Occipital lobe (tissue), 2 donors: ENCODE measurements around the gene TIAM1. TPM values are rescaled to one million over a fixed set of nuclear protein-coding genes. Genes with fewer than 3 reads are reported as not detected.
A peak's percentile ranks its signal among the peaks of the same experiment; 100 is the strongest.

Source experiments
- DNase-seq: peaks from one replicate; lab custom pipeline; 2025; lab: John Stamatoyannopoulos, UW
- total RNA-seq: library from RNA; depleted of rRNA; stranded (reverse); fragments of >200 nt; gene quantifications from one replicate; pipeline ENCODE4 v1.2.3, GENCODE V29; 2014

Gene TIAM1
- total RNA-seq, 1 donor from 2014 or later: 54.1 TPM

DNA sequence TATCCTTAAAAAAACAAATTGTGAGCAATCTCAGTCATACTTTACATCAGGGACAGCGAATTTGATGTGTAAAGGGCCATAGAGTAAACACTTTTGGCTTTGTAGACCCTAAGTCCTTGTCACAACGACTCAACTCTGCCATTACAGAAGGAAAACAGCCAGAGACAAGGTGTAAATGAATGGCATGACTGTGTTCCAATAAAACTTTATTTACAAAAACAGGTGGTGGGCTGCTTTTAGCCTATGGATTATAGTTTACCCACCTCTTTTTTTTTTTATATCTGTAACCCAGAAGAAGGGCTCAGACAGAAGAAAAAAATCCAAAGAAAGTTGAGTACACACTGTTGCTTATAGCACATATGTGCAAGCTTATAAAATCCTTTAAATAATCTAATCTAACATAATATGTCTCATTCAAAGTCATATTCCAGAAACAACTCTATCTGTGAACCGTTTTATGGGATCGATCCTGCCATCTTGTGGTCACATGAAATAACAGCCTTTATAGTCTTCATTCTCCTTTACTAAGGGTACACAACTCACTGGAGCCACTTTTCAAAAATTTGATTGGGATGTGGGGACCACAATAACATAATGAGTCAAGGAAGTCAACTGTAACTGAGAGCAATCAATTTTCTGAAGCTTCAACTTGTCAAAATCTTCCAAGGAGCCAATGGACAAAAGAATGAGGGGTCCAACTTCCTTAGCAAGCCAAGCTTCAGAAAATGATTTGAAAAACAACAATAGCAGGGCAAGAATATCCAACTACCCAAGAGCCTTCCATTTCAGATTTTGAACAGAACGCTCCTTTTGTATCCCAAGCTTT, 163.6 kb downstream of the TIAM1 start:
- no peak for DNase-seq

- no peak for DNase-seq
Observed at GRCh38 chr21:31176725-31177124, 167.3 kb downstream of the TIAM1 start.

DNA sequence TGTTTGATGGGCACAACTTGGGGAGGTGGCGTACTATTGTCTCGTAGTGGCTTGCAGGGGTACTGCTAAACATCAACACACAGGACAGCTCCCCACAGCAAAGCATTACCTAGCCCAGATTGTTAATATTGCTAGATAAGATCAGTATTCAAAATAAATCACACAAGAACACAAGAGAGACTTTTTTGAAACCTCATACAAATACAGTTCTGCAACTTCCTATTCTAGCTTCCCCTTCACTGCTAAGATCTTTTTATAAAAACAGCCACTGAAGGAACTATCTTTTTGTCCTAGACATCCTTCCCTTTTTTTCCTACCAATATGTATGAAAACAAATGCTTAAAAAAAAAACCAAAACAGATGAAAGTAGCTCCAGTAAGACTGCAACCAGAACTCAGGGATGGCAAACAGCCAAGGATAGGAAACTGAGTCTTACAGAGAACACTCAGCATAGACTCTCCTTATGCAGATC, 167.9 kb downstream of the TIAM1 start:
- no peak for DNase-seq

DNA sequence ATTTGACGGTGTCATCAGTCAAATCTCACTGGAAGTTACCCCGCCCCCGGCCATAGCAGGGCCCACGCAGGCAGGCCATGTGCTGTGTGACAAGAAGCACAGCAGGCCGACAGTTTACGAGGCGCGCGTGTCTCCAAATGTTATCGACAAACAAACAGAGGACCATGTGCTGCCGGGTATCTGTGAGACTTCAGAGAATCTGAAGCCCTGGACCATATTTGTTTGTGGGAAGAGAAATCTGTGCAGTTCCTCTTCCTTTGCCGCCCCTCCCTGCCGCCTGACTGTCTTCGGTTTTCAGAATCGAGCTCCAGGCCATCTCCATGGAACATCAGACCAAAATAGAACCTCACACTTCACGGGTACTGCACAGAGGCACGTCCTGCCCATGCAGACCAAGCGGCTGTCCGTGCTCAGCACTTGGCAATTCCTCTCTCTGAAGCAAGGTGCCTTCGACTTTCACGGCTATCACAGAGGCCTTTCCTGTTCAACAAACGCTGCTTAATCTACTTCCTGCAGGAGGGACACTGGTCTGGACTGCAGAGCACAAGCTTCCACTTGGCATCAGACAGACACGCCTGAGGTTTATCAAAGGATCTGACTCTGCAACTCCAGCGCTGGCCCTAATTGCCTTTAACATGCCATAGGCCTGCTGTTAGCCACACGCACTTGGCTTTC, 170.0 kb downstream of the TIAM1 start:
- DNase-seq: peak; percentile 53

- no peak for DNase-seq
Observed at GRCh38 chr21:31172328-31172727, 171.7 kb downstream of the TIAM1 start.

DNA sequence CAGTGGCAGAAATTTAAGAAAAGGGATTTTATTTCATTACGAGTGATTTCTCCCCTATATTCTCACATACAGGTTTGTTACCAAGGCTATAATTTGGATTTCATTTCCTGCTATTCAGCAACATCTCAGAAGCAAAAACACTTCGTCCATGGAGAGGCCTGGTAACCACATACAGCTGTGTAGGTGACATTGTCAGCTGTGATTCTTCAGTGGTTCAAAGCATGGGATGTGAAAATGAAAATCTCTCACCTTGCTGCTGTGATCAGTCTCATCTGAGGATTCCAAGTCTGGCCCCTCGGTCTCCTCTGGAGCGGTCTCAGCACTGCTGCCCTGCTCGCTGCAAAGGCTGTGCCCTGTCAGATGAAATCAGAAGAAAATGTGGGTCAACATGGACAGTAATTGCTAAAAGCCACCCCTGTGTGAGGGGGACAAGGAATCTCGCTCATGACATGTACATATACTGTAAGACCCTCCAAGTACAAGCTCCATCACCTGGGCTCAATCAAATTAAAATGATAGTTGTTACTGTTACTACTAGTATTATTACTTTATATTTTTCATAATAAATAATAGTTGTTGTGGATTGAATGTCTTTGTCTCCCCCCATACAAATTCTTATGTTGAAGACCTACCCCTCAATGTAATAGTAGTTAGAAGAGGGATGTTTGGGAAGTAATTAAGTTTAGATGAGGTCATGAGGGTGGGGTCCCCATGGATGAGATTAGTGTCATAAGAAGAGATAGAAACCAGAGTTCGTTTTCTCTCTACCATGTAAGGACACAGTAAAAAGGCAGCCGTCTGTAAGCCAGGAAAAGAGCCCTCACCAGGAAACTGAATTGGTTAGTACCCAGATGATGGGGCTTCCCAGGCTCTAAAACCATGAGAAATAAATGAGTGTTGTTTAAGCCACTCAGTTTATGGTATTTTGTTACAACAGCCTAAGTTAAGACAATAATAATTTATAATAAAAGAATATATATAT, 179.1 kb downstream of the TIAM1 start:
- no peak for DNase-seq

DNA sequence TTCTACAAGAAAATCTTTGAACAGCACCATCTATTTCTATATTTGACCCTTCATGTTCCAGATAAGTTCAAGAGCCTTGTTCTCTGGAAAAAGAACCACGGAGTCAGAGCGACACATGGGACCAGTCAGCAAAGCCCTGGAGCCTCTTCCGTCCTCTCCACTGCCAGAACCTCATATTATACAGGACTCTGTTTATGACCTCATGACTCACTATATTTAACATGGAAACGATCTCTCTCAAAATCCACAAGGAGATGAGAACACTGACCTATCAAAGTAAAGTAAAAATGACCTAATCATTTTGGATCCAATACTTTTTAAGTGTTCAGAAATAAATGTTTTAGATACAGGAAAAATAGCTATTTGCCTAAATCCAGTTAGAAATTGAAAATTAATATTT, 181.2 kb downstream of the TIAM1 start:
- no peak for DNase-seq

GRCh38 chr21:31162079-31162699, 181.9 kb downstream of the TIAM1 start:
- DNase-seq: no peak

- peak; percentile 51 for DNase-seq
Observed at GRCh38 chr21:31161157-31161556, 182.9 kb downstream of the TIAM1 start.

DNA sequence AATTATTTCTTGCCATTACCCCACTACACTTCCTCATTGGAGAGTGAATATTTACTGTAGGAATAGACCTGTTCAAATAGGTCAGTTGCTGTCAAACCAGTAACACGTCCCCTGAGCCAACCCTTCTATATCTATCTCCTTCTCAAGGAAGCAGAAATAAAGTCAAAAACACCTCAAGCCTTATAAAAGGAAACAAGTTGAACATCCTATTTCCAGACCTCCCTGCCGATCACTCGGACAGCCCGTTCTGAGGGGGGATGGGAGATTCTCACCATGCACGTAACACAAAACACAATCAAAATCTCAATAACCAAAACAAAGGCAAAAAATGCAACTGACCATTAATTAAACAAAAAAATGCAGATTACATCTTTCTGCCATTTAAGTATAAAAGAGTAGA, 184.3 kb downstream of the TIAM1 start:
- no peak for DNase-seq

DNA sequence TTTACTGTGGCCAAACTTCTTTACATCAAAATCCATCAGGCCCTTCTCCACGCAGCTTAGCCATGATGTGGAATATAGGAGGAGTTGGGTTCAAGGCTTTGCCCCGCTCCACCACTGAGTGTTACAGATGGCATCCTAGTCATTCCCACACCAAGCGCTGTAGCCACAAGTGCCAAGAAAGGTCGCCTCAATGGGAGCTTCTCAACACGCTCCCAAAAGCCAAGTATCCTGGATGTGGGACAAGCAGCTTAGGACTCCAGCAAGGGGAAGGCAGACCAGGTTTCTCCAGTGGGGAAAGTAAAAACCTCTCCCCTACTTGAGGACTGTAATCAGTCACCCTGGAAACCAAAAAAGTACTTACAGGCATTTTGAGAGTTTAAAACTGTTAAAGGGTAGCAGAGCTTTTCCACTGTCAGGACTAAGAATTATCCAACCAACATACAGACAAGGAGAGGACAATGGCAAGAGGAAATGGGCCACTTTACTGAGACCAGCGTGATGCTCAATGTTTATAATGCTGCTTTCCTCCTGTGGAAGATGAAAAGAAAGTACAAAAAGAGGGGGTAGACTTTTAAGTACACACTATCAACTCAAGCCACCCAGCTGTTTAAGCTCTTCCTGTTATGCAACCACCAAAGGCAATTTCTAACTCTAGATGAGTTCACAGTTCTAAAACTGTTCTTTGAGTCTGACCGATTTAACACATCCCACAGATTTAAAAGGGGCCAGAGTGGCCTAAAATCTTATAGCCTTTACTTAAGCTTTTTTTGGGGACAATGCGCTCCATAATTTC, 185.1 kb downstream of the TIAM1 start:
- DNase-seq: no peak

GRCh38 chr21:31157756-31158155, 186.3 kb downstream of the TIAM1 start:
- no peak for DNase-seq

DNA sequence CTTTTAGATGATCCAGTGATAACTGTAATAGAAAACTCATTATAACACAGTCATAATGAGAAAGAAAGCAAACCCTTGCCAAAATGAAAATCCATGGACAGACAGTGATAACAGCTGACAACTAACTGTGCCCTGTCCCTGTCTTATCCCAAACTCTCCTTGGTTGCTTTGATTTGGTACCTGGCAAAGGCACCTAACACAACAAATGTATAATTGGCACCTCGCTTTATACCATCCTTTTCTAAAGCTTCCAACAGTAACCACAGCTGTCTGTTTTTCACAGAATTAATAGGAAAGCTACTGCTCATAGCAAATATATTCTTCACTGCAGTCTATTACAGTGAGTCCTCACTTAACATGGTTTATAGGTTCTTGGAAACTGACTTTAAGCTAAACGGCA, 187.4 kb downstream of the TIAM1 start:
- DNase-seq: no peak

- no peak for DNase-seq
Observed at GRCh38 chr21:31156169-31156568, 187.9 kb downstream of the TIAM1 start.

- no peak for DNase-seq
Observed at GRCh38 chr21:31151156-31152045, 192.7 kb downstream of the TIAM1 start.

DNA sequence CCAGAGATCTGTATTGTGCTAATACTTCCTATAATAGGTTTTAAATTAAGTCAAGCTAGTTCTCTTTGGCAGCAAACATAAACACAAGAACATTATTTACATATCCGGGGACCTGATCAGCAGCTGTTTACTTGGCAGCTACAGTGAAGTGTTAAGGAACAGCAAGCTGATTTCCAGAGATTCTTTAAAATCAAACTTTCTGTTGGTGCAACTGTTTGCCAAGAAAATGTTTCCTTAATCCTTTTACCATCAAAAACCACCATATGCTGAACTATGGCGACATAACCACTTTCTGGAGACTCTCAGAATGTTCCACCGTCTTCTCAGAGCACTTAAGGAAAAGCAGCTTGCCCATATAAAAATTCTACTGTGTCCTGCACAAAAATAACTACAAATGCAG, 198.8 kb downstream of the TIAM1 start:
- no peak for DNase-seq

DNA sequence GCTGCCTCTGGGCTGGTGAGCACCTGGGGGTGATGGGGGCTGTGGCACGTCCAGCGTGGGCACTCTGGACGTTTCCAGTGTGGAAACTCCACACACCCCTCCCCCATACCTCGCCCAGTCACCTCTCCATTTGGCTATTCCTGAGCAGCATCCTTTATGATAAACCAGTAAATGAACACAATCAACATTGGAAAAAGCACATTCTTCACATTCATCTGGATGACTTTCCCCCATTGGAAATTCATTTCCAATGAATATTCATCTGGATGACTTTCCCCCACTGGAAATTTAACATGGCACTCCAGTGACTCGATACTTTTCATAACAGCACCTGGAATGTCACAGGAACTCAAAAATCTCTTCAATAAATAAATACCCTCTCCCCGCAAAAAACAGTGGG, 201.0 kb downstream of the TIAM1 start:
- no peak for DNase-seq

DNA sequence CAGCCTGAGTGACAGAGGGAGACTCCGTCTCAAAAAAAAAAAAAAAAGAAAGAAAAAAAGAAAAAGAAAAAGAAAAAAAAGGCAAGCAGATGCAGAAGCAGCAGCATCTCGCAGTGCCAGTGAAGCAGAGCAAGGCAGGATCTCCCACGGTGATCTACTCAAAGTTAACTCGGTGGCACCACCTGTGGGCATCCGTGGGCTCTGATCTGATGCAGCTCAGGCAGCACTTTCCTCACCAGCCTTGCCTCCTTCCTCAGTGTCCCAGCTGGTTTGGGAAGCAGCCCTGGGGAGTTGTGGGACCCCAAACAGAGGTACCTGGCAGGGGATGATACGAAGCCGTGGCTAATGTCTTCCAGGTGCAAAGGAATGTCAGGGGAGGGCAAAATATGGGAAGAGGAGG, 201.5 kb downstream of the TIAM1 start:
- no peak for DNase-seq

- DNase-seq: no peak
Observed at GRCh38 chr21:31141389-31142000, 202.6 kb downstream of the TIAM1 start.
